Suppressor macrophage (primary cell): ENCODE results near the gene PANX3.

ENCODE experiments used
- DNase-seq, 4 experiments: peaks; one replicate each; pipeline ENCODE4 v3.0.0-alpha.2; 2020 to 2022

The PANX3 gene

GRCh38 chr11:124658986-124659385 is 47.8 kb downstream of the PANX3 start:
- no peak for DNase-seq

DNA sequence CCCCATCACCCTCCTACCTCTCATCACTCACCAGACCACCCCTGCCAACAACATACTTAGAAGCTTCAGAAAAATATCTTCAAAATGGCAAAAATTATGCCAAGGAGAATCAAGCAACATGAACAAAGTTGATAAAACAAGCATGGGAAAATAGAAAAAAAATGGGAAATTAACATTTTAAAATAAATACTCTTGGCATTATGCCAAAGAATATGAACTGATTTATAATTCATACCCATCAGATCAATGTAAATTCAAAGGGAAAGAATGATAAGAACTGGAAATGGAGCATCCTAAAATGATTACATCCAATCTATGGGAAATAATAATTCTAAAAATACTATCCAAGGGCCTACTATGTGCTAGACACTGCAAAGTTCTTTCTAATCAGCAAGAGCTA is 50.3 kb downstream of the PANX3 start:
- no peak for DNase-seq

- DNase-seq: no peak
Measured at GRCh38 chr11:124662106-124662505, 50.9 kb downstream of the PANX3 start.

GRCh38 chr11:124663861-124664260 is 52.6 kb downstream of the PANX3 start:
- no peak for DNase-seq

DNA sequence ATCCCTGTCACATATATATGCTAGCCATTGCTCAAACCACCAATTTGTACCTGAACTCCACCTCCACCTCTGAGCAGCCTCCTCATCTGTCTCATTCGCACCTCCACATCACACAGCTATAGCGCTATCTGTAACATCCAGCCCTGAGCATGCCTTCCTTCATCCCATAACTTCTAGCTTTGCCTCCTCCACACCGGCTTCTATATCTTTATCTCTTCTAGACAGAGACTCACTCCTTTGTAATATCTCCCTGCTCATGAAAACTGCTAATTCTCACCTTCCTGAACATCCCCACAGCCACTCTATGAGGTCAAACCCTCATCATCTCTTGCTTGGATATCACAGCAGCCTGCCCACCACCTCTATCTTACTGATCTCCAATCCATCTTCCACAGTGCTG is 56.4 kb downstream of the PANX3 start:
- DNase-seq: no peak

DNA sequence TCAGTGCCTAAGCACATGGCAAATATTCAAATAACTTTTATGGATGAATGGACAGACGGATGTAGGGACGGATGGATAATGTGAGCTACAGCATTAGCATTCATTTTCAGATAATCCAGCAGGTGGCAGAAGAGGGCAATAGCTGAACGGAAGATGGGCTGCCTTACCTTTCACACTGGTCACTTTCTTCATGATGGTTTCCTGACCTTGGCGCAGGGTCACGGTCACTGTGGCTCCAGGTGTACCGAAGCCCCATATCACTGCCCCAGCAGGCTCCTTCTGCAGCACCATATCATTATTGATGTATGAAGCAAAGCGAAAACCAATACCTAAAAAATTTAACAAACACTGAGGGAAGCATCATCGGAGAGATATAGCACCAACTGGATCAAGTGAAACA is 58.0 kb downstream of the PANX3 start:
- peak; percentile 57 to 67 (median 58) for DNase-seq
